Activated CD4-positive, alpha-beta T cell treated with anti-CD3 and anti-CD28 coated beads, Interleukin-2, amount 50 U/mL, for 24 hours (primary cell): ENCODE results near the gene SH3TC1.

ENCODE experiments used
- DNase-seq, 2 donors: peaks; one replicate each; pipeline ENCODE4 v3.0.0-alpha.2; 2020; ENCODE audit warnings: low read depth in 1 of 2, low spot score in 1 of 2

The SH3TC1 gene

GRCh38 chr4:8259743-8260430 lies 60.8 kb downstream of the SH3TC1 start:
- DNase-seq = no peak

- DNase-seq = no peak
Observed at GRCh38 chr4:8260656-8261111, 61.6 kb downstream of the SH3TC1 start.

- DNase-seq = no peak
Observed at GRCh38 chr4:8261851-8262535, 62.9 kb downstream of the SH3TC1 start.

- no peak for DNase-seq
Observed at GRCh38 chr4:8262637-8263322, 63.7 kb downstream of the SH3TC1 start.

GRCh38 chr4:8263397-8263796 lies 64.3 kb downstream of the SH3TC1 start:
- no peak for DNase-seq

GRCh38 chr4:8264106-8264505 lies 65.0 kb downstream of the SH3TC1 start:
- DNase-seq = no peak

GRCh38 chr4:8265171-8265929 lies 66.3 kb downstream of the SH3TC1 start:
- no peak for DNase-seq

GRCh38 chr4:8266088-8266487 lies 67.0 kb downstream of the SH3TC1 start:
- no peak for DNase-seq

GRCh38 chr4:8266508-8266907 lies 67.4 kb downstream of the SH3TC1 start:
- DNase-seq = no peak

GRCh38 chr4:8267077-8267476 lies 68.0 kb downstream of the SH3TC1 start:
- no peak for DNase-seq

- no peak for DNase-seq
Observed at GRCh38 chr4:8268211-8268610, 69.1 kb downstream of the SH3TC1 start.

- DNase-seq = no peak
Observed at GRCh38 chr4:8268901-8269534, 69.9 kb downstream of the SH3TC1 start.

GRCh38 chr4:8269535-8270417 lies 70.7 kb downstream of the SH3TC1 start, which contains the start of gene HTRA3:
Gene HTRA3, plus strand, starts transcription at chr4:8269754. Its CDS starts 215 bp downstream, at chr4:8269969.
- no peak for DNase-seq

- no peak for DNase-seq
Observed at GRCh38 chr4:8270418-8270771, 71.3 kb downstream of the SH3TC1 start.

GRCh38 chr4:8270912-8271815 lies 72.1 kb downstream of the SH3TC1 start:
- DNase-seq = no peak

GRCh38 chr4:8271821-8272220 lies 72.7 kb downstream of the SH3TC1 start:
- no peak for DNase-seq

- DNase-seq = no peak
Observed at GRCh38 chr4:8272472-8273428, 73.7 kb downstream of the SH3TC1 start.

GRCh38 chr4:8273450-8273849 lies 74.4 kb downstream of the SH3TC1 start:
- no peak for DNase-seq
